LNCaP clone FGC (cell line): Measurements from ENCODE around the gene DDR2.

Experiments used
- DNase-seq: peaks from one replicate; pipeline ENCODE4 v3.0.0-alpha.2; 2011; ENCODE audit warnings: low read depth
- H3K4me3 ChIP-seq: 2 replicates; pipeline ENCODE4 v1.5.1; 2011; ENCODE audit warnings: mild to moderate bottlenecking, low read depth, low read length, control low read depth
- CTCF ChIP-seq: IDR thresholded peaks from 2 replicates; pipeline ENCODE4 v1.5.1; 2012; ENCODE audit warnings: mild to moderate bottlenecking; ENCODE audit not compliant: control insufficient read depth, insufficient read depth; ENCODE audit errors: extremely low read depth

DDR2 gene

GRCh38 chr1:162661336-162661735, 29.1 kb downstream of the DDR2 start:
- TF ChIP-seq CTCF, result no peak
- H3K4me3 ChIP-seq, result no peak overlapping the region
- no peak for DNase-seq

- H3K4me3 ChIP-seq, result no peak overlapping the region
- no peak for DNase-seq
- TF ChIP-seq CTCF, result no peak
These were observed 29.7 kb downstream of the DDR2 start for GRCh38 chr1:162662013-162662412.

GRCh38 chr1:162663086-162663485, 30.8 kb downstream of the DDR2 start:
- no peak for TF ChIP-seq CTCF
- no peak for DNase-seq
- H3K4me3 ChIP-seq, result no peak overlapping the region

GRCh38 chr1:162663589-162664106, 31.4 kb downstream of the DDR2 start:
- H3K4me3 ChIP-seq, result no peak overlapping the region
- DNase-seq, result no peak
- TF ChIP-seq CTCF, result no peak

GRCh38 chr1:162666006-162666645, 33.9 kb downstream of the DDR2 start:
- H3K4me3 ChIP-seq, result no peak overlapping the region
- DNase-seq, result no peak
- TF ChIP-seq CTCF, result no peak

GRCh38 chr1:162667381-162668080, 35.3 kb downstream of the DDR2 start:
- no peak for TF ChIP-seq CTCF
- no peak for DNase-seq
- H3K4me3 ChIP-seq, result no peak overlapping the region
